GM23338 (cell line): ENCODE results near the gene BICC1. TPM values are rescaled to one million over a fixed set of nuclear protein-coding genes. Genes with fewer than 3 reads are reported as not detected.
A peak's percentile ranks its signal among the peaks of the same experiment; 100 is the strongest.

Experiments used
- ATAC-seq: fragments of 200-7000 bp; cut with Tn5 transposase; 3 replicates; pipeline ENCODE4 v1.9.1; 2020
- DNase-seq: peaks from one replicate; pipeline ENCODE4 v3.0.0-alpha.2; 2015; ENCODE audit warnings: low spot score
- H2AFZ ChIP-seq: fragments of 200-600 bp; sonication (generic); 2 replicates; pipeline ENCODE4 v1.8.0; 2016; ENCODE audit warnings: antibody characterized with exemption, mild to moderate bottlenecking, moderate library complexity
- H3F3A ChIP-seq: fragments of 200-600 bp; sonication (generic); replicated peaks from 2 replicates; pipeline ENCODE4 v1.8.0; 2017; ENCODE audit warnings: antibody characterized with exemption, mixed run types, low read depth
- H3K27ac ChIP-seq: fragments of 200-600 bp; sonication (generic); 2 replicates; pipeline ENCODE4 v1.6.1; 2016; ENCODE audit warnings: low read depth
- H3K27me3 ChIP-seq: fragments of 200-600 bp; sonication (generic); 2 replicates; pipeline ENCODE4 v1.8.0; 2016; ENCODE audit warnings: mild to moderate bottlenecking, mixed run types, moderate library complexity; ENCODE audit not compliant: insufficient read depth
- H3K36me3 ChIP-seq: fragments of 200-600 bp; sonication (generic); 2 replicates; pipeline ENCODE4 v1.8.0; 2016; ENCODE audit warnings: mild to moderate bottlenecking; ENCODE audit not compliant: insufficient read depth
- H3K4me1 ChIP-seq: fragments of 200-600 bp; sonication (generic); 2 replicates; pipeline ENCODE4 v1.8.0; 2016; ENCODE audit warnings: mild to moderate bottlenecking, moderate library complexity; ENCODE audit not compliant: insufficient read depth
- H3K4me2 ChIP-seq: fragments of 200-600 bp; sonication (generic); 2 replicates; pipeline ENCODE4 v1.7.1; 2017; ENCODE audit warnings: mixed run types
- H3K4me3 ChIP-seq: fragments of 200-600 bp; sonication (generic); 2 replicates; pipeline ENCODE4 v1.6.1; 2016; ENCODE audit warnings: mixed run types
- H3K79me2 ChIP-seq: fragments of 200-600 bp; sonication (generic); replicated peaks from 2 replicates; pipeline ENCODE4 v1.8.0; 2017; ENCODE audit warnings: mild to moderate bottlenecking; ENCODE audit not compliant: insufficient read depth
- H3K9me2 ChIP-seq: fragments of 200-600 bp; sonication (generic); 2 replicates; pipeline ENCODE4 v1.8.0; 2017; ENCODE audit not compliant: insufficient read depth
- H4K20me1 ChIP-seq: fragments of 200-600 bp; sonication (generic); replicated peaks from 2 replicates; pipeline ENCODE4 v1.8.0; 2017; ENCODE audit warnings: mild to moderate bottlenecking; ENCODE audit not compliant: insufficient read depth
- H3K27ac Mint-ChIP-seq: 2 replicates; pipeline ENCODE4 v1.8.0; 2020; ENCODE audit warnings: inconsistent platforms, mild to moderate bottlenecking, moderate library complexity, mixed read lengths
- H3K27me3 Mint-ChIP-seq: 3 replicates; pipeline ENCODE4 v1.8.0; 2022; ENCODE audit warnings: low read depth, mild to moderate bottlenecking, moderate library complexity, mixed read lengths, inconsistent platforms; ENCODE audit not compliant: insufficient read depth, poor library complexity
- H3K36me3 Mint-ChIP-seq: 3 replicates; pipeline ENCODE4 v1.8.0; 2021; ENCODE audit warnings: low read depth, mild to moderate bottlenecking, inconsistent platforms, moderate library complexity, mixed read lengths
- H3K4me1 Mint-ChIP-seq: 3 replicates; pipeline ENCODE4 v1.8.0; 2020; ENCODE audit warnings: mild to moderate bottlenecking, inconsistent platforms, mixed read lengths
- H3K4me3 Mint-ChIP-seq: 3 replicates; pipeline ENCODE4 v1.8.0; 2021; ENCODE audit warnings: moderate library complexity, mild to moderate bottlenecking, inconsistent platforms, mixed read lengths
- H3K9me3 Mint-ChIP-seq: 3 replicates; pipeline ENCODE4 v1.8.0; 2020; ENCODE audit warnings: moderate library complexity, mild to moderate bottlenecking, inconsistent platforms, mixed read lengths
- CREB1 ChIP-seq: fragments of 250-450 bp; sonication (Bioruptor Pico); IDR thresholded peaks from 2 replicates; pipeline ENCODE4 v1.5.0; 2020; ENCODE audit warnings: low read depth, mild to moderate bottlenecking, moderate library complexity
- ETS1 ChIP-seq: IDR thresholded peaks from 2 replicates; pipeline ENCODE4 v1.6.1; 2016; ENCODE audit warnings: antibody characterized with exemption
- EZH2 ChIP-seq: fragments of 200-600 bp; sonication (generic); IDR thresholded peaks from one replicate; pipeline ENCODE4 v1.8.0; 2017; ENCODE audit warnings: antibody characterized with exemption, mild to moderate bottlenecking, low read depth; ENCODE audit not compliant: unreplicated experiment
- EZH2phosphoT487 ChIP-seq: fragments of 200-600 bp; sonication (generic); IDR thresholded peaks from one replicate; pipeline ENCODE4 v1.8.1; 2018; ENCODE audit warnings: antibody characterized with exemption; ENCODE audit not compliant: unreplicated experiment
- JUNB ChIP-seq: IDR thresholded peaks from one replicate; pipeline ENCODE4 v1.6.1; 2016; ENCODE audit warnings: antibody characterized with exemption; ENCODE audit not compliant: unreplicated experiment
- NANOG ChIP-seq: IDR thresholded peaks from 2 replicates; pipeline ENCODE4 v1.6.1; 2016; ENCODE audit warnings: antibody characterized with exemption, borderline replicate concordance
- POLR2AphosphoS5 ChIP-seq: IDR thresholded peaks from 2 replicates; pipeline ENCODE4 v1.6.1; 2016; ENCODE audit warnings: antibody characterized with exemption, low read depth
- STAT1 ChIP-seq: IDR thresholded peaks from one replicate; pipeline ENCODE4 v1.6.1; 2016; ENCODE audit warnings: antibody characterized with exemption; ENCODE audit not compliant: unreplicated experiment
- ZNF114 ChIP-seq: fragments of 250-450 bp; sonication (Bioruptor Pico); IDR thresholded peaks from 2 replicates; pipeline ENCODE4 v1.5.0; 2020; ENCODE audit warnings: mild to moderate bottlenecking, moderate library complexity
- ZNF331 ChIP-seq: fragments of 250-450 bp; sonication (Bioruptor Pico); IDR thresholded peaks from 2 replicates; pipeline ENCODE4 v1.5.0; 2020; ENCODE audit warnings: low read depth, mild to moderate bottlenecking, moderate library complexity
- polyA plus RNA-seq: library from polyadenylated mRNA; unstranded; fragments of >200 nt; fragmentation: Nextera tagmentation; extraction: Ambion mirVana; gene quantifications from 2 replicates; pipeline ENCODE4 v1.2.1, GENCODE V29; 2016
- total RNA-seq: library from RNA; depleted of rRNA; stranded (reverse); fragments of >200 nt; shearing (Covaris generic); gene quantifications from 2 replicates; pipeline ENCODE4 v1.2.3, GENCODE V29; 2014
- TF ChIP-seq, protein P1 (sequence below): fragments of 250-450 bp; sonication (Bioruptor Pico); IDR thresholded peaks from 2 replicates; pipeline ENCODE4 v1.5.0; 2020; ENCODE audit warnings: mild to moderate bottlenecking, moderate library complexity
- TF ChIP-seq, protein P2 (sequence below), 2 experiments: fragments of 200-600 bp in 1 of 2; sonication (generic) in 1 of 2; conservative IDR thresholded peaks; 2 replicates each; pipeline versions ENCODE4 v1.5.1 to v1.6.1; 2016 to 2017; ENCODE audit warnings: antibody characterized with exemption in 2 of 2, low read depth in 2 of 2, mild to moderate bottlenecking in 2 of 2, moderate library complexity in 1 of 2
- TF ChIP-seq, protein P3 (sequence below): IDR thresholded peaks from one replicate; pipeline ENCODE4 v1.6.1; 2018; ENCODE audit warnings: antibody characterized with exemption; ENCODE audit not compliant: unreplicated experiment

The BICC1 gene
- total and polyA plus RNA-seq, 2 experiments from 2014 or later, result 1.3 to 2.2 TPM

- TF ChIP-seq STAT1, result no peak
- TF ChIP-seq, protein P1, sequence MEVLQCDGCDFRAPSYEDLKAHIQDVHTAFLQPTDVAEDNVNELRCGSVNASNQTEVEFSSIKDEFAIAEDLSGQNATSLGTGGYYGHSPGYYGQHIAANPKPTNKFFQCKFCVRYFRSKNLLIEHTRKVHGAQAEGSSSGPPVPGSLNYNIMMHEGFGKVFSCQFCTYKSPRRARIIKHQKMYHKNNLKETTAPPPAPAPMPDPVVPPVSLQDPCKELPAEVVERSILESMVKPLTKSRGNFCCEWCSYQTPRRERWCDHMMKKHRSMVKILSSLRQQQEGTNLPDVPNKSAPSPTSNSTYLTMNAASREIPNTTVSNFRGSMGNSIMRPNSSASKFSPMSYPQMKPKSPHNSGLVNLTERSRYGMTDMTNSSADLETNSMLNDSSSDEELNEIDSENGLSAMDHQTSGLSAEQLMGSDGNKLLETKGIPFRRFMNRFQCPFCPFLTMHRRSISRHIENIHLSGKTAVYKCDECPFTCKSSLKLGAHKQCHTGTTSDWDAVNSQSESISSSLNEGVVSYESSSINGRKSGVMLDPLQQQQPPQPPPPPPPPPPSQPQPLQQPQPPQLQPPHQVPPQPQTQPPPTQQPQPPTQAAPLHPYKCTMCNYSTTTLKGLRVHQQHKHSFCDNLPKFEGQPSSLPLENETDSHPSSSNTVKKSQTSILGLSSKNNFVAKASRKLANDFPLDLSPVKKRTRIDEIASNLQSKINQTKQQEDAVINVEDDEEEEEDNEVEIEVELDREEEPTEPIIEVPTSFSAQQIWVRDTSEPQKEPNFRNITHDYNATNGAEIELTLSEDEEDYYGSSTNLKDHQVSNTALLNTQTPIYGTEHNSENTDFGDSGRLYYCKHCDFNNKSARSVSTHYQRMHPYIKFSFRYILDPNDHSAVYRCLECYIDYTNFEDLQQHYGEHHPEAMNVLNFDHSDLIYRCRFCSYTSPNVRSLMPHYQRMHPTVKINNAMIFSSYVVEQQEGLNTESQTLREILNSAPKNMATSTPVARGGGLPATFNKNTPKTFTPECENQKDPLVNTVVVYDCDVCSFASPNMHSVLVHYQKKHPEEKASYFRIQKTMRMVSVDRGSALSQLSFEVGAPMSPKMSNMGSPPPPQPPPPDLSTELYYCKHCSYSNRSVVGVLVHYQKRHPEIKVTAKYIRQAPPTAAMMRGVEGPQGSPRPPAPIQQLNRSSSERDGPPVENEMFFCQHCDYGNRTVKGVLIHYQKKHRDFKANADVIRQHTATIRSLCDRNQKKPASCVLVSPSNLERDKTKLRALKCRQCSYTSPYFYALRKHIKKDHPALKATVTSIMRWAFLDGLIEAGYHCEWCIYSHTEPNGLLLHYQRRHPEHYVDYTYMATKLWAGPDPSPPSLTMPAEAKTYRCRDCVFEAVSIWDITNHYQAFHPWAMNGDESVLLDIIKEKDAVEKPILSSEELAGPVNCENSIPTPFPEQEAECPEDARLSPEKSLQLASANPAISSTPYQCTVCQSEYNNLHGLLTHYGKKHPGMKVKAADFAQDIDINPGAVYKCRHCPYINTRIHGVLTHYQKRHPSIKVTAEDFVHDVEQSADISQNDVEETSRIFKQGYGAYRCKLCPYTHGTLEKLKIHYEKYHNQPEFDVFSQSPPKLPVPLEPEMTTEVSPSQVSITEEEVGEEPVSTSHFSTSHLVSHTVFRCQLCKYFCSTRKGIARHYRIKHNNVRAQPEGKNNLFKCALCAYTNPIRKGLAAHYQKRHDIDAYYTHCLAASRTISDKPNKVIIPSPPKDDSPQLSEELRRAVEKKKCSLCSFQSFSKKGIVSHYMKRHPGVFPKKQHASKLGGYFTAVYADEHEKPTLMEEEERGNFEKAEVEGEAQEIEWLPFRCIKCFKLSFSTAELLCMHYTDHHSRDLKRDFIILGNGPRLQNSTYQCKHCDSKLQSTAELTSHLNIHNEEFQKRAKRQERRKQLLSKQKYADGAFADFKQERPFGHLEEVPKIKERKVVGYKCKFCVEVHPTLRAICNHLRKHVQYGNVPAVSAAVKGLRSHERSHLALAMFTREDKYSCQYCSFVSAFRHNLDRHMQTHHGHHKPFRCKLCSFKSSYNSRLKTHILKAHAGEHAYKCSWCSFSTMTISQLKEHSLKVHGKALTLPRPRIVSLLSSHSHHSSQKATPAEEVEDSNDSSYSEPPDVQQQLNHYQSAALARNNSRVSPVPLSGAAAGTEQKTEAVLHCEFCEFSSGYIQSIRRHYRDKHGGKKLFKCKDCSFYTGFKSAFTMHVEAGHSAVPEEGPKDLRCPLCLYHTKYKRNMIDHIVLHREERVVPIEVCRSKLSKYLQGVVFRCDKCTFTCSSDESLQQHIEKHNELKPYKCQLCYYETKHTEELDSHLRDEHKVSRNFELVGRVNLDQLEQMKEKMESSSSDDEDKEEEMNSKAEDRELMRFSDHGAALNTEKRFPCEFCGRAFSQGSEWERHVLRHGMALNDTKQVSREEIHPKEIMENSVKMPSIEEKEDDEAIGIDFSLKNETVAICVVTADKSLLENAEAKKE (CRISPR knock-in tag), result no peak
- TF ChIP-seq JUNB, result no peak
- TF ChIP-seq EZH2, result no peak
- no peak for TF ChIP-seq ZNF114 (CRISPR knock-in tag)
- TF ChIP-seq, protein P2, sequence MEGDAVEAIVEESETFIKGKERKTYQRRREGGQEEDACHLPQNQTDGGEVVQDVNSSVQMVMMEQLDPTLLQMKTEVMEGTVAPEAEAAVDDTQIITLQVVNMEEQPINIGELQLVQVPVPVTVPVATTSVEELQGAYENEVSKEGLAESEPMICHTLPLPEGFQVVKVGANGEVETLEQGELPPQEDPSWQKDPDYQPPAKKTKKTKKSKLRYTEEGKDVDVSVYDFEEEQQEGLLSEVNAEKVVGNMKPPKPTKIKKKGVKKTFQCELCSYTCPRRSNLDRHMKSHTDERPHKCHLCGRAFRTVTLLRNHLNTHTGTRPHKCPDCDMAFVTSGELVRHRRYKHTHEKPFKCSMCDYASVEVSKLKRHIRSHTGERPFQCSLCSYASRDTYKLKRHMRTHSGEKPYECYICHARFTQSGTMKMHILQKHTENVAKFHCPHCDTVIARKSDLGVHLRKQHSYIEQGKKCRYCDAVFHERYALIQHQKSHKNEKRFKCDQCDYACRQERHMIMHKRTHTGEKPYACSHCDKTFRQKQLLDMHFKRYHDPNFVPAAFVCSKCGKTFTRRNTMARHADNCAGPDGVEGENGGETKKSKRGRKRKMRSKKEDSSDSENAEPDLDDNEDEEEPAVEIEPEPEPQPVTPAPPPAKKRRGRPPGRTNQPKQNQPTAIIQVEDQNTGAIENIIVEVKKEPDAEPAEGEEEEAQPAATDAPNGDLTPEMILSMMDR (conservative IDR thresholded peaks at IDR 0.05; ENCODE audit: low read depth in 2 of 2), result no peak
- TF ChIP-seq ETS1, result no peak
- no peak for TF ChIP-seq CREB1 (CRISPR knock-in tag)
- TF ChIP-seq POLR2AphosphoS5, result no peak
- TF ChIP-seq NANOG, result no peak
- TF ChIP-seq EZH2phosphoT487, result no peak
- no peak for TF ChIP-seq ZNF331 (CRISPR knock-in tag)
- TF ChIP-seq, protein P3, sequence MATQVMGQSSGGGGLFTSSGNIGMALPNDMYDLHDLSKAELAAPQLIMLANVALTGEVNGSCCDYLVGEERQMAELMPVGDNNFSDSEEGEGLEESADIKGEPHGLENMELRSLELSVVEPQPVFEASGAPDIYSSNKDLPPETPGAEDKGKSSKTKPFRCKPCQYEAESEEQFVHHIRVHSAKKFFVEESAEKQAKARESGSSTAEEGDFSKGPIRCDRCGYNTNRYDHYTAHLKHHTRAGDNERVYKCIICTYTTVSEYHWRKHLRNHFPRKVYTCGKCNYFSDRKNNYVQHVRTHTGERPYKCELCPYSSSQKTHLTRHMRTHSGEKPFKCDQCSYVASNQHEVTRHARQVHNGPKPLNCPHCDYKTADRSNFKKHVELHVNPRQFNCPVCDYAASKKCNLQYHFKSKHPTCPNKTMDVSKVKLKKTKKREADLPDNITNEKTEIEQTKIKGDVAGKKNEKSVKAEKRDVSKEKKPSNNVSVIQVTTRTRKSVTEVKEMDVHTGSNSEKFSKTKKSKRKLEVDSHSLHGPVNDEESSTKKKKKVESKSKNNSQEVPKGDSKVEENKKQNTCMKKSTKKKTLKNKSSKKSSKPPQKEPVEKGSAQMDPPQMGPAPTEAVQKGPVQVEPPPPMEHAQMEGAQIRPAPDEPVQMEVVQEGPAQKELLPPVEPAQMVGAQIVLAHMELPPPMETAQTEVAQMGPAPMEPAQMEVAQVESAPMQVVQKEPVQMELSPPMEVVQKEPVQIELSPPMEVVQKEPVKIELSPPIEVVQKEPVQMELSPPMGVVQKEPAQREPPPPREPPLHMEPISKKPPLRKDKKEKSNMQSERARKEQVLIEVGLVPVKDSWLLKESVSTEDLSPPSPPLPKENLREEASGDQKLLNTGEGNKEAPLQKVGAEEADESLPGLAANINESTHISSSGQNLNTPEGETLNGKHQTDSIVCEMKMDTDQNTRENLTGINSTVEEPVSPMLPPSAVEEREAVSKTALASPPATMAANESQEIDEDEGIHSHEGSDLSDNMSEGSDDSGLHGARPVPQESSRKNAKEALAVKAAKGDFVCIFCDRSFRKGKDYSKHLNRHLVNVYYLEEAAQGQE, result no peak
- no peak overlapping the region for H3K4me3 Mint-ChIP-seq
- H3K27me3 Mint-ChIP-seq, result peaks cover 1% of the 10 kb centered on the region
- H3K4me1 Mint-ChIP-seq, result no peaks in the 10 kb centered on the region
- H3K9me3 Mint-ChIP-seq, result no peaks in the 10 kb centered on the region
- no peak overlapping the region for H3K27ac Mint-ChIP-seq
- no peaks in the 10 kb centered on the region for H3K4me1 ChIP-seq
- H3K27ac ChIP-seq, result no peak overlapping the region
- H3K4me3 ChIP-seq, result no peak overlapping the region
- no peaks in the 10 kb centered on the region for H3K9me2 ChIP-seq
- H3K27me3 ChIP-seq, result no peaks in the 10 kb centered on the region
- no peak overlapping the region for H3K4me2 ChIP-seq
- H4K20me1 ChIP-seq, result no peaks in the 10 kb centered on the region
- H3K36me3 ChIP-seq, result no peaks in the 10 kb centered on the region
- DNase-seq (peak; percentile 65), ATAC-seq (no peak; the same call in 2 of the 3 replicates)
- H3K36me3 Mint-ChIP-seq, result peaks cover 3% of the 10 kb centered on the region; the same call in 1 of the 3 replicates
- no peaks in the 10 kb centered on the region for H3K79me2 ChIP-seq
- H3F3A ChIP-seq, result no peaks in the 10 kb centered on the region
- H2AFZ ChIP-seq, result no peak overlapping the region
Observed at GRCh38 chr10:58796242-58796641, 283.6 kb downstream of the BICC1 start.
